GM10266 (cell line): ENCODE results near the gene CLCNKA.

Experiments
- DNase-seq: peaks from one replicate; pipeline ENCODE4 v3.0.0; 2012; ENCODE audit errors: extremely low spot score
- CTCF ChIP-seq: IDR thresholded peaks from 2 replicates; pipeline ENCODE4 v1.5.1; 2012; ENCODE audit warnings: mild to moderate bottlenecking, low read depth; ENCODE audit not compliant: control insufficient read depth, insufficient read depth; ENCODE audit errors: missing control alignments

Gene CLCNKA

DNA sequence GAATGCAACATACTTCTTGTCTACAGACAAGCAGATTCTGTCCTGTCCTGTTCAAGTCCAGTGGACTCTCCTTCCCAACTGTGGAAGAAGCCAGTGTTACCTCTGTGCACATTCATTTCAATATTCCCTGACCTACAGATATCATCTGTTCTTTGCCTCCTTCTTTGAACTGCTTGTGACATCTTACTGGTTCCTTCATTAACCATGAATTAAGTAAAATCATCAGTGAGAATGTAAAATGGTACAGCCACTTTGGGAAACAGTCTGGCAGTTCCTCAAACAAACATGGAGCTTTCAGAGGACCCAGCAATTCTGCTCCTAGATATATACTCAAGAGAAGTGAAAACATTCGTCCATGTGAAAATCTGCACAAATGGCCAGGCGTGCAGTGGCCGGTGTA is 11.0 kb upstream of the CLCNKA start:
- no peak for TF ChIP-seq CTCF
- DNase-seq: no peak

DNA sequence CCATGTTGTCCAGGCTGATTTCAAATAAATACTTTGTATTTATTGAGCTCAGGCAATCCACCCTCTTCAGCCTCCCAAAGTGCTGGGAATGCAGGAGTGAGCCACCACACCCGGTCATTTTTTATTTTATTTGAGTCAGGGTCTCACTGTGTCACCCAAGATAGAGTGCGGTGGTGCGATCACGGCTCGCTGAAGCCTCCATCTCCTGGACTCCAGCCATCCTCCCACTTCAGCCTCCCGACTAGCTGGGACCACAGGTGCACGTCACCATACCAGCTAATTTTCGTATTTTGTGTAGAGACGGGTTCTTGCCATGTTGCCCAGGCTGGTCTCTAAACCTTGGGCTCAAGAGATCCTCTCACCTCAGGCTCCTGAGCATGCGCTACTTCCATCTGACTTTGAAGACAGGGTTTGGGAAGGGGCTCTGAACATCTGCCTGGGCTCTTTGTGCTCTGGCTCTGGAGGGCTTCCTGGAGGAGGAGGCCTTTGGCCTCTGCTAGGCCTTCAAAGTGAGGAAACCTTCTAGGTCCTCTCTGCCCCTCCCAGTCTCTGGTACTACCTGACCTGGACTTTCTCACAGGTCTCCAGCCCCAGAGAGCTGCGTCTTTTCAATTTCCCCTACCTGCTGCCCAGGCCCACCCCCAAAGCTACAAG is 9.8 kb upstream of the CLCNKA start:
- no peak for DNase-seq
- no peak for TF ChIP-seq CTCF

GRCh38 chr1:16012590-16013219 is 9.1 kb upstream of the CLCNKA start:
- peak; percentile 2 for TF ChIP-seq CTCF
- DNase-seq: peak; percentile 79

- DNase-seq: peak; percentile 79
These were observed 8.5 kb upstream of the CLCNKA start for GRCh38 chr1:16013220-16013907.

GRCh38 chr1:16013908-16014258 is 8.0 kb upstream of the CLCNKA start:
- no peak for DNase-seq
- no peak for TF ChIP-seq CTCF

More at GRCh38 chr1:16013220-16013907, 8.5 kb upstream of the CLCNKA start:
- no peak for TF ChIP-seq CTCF

GRCh38 chr1:16014509-16015482 is 7.0 kb upstream of the CLCNKA start:
- peak; percentile 55 for DNase-seq
- TF ChIP-seq CTCF: no peak
